Thyroid gland (tissue), 4 donors: ENCODE measurements around the gene MED12. TPM values are rescaled to one million over a fixed set of nuclear protein-coding genes. Genes with fewer than 3 reads are reported as not detected.

Source experiments
- DNase-seq, 2 donors: peaks; one replicate each; pipeline ENCODE4 v3.0.0-alpha.2; 2019
- H3K27ac ChIP-seq, 3 donors: fragments of 200-600 bp; sonication (generic); 1 replicate in 2 of 3; 2 replicates in 1 of 3; pipeline ENCODE4 v1.5.1; 2016 to 2019; ENCODE audit warnings: mild to moderate bottlenecking in 1 of 3, moderate library complexity in 1 of 3
- H3K27me3 ChIP-seq: fragments of 200-600 bp; sonication (generic); one replicate; pipeline ENCODE4 v1.5.1; 2019
- H3K36me3 ChIP-seq, 2 donors: fragments of 200-600 bp; sonication (generic); one replicate each; pipeline ENCODE4 v1.5.1; 2016 to 2019
- H3K4me1 ChIP-seq, 2 donors: fragments of 200-600 bp; sonication (generic); one replicate each; pipeline ENCODE4 v1.5.1; 2017 to 2019
- H3K4me3 ChIP-seq, 3 donors: fragments of 200-600 bp; sonication (generic); replicated peaks in 1 of 3; 1 replicate in 2 of 3; 2 replicates in 1 of 3; pipeline ENCODE4 v1.5.1; 2016; ENCODE audit warnings: mild to moderate bottlenecking in 1 of 3
- H3K9me3 ChIP-seq: fragments of 200-600 bp; sonication (generic); one replicate; pipeline ENCODE4 v1.5.1; 2017
- CTCF ChIP-seq, 6 experiments: fragments of 200-600 bp in 3 of 6; fragments of 450-650 bp in 3 of 6; sonication (generic) in 3 of 6; IDR thresholded peaks; one replicate each; pipeline ENCODE4 v1.5.1; 2016 to 2019; ENCODE audit warnings: antibody characterized with exemption in 6 of 6, mild to moderate bottlenecking in 2 of 6, inconsistent platforms in 1 of 6, moderate library complexity in 1 of 6
- POLR2A ChIP-seq, 2 donors: fragments of 450-650 bp; IDR thresholded peaks; one replicate each; pipeline ENCODE4 v1.6.1; 2017; ENCODE audit warnings: antibody characterized with exemption in 2 of 2, mild to moderate bottlenecking in 2 of 2, moderate library complexity in 1 of 2
- WGBS, 2 donors: methylation state at CpG; one replicate each; pipeline ENCODE4 v1.1.5; 2017; 5-methylcytosine and 5-hydroxymethylcytosine counted together
- intact Hi-C: fragments of 100-400 bp; cut with DNase I; formaldehyde crosslinking; loops from one replicate; pipeline ENCODE4 v1.15.1; 2023
- total RNA-seq, 4 donors: library from RNA; depleted of rRNA; stranded (reverse); fragments of >200 nt; gene quantifications; one replicate each; pipeline ENCODE4 v1.2.3, GENCODE V29; 2016

The MED12 gene
- total RNA-seq, 4 donors from 2014 or later = 31.3 to 50.5 (median 42.9) TPM

GRCh38 chrX:71159335-71159734 lies 40.9 kb downstream of the MED12 start:
- DNase-seq = no peak
- whole genome bisulfite sequencing, 2 donors = 78 to 88% methylated on average over 5 of the region's 5 CpGs
- H3K4me1 ChIP-seq = no peaks in the 10 kb centered on the region
- no peak for TF ChIP-seq CTCF (IDR thresholded peaks at IDR 0.05)
- TF ChIP-seq POLR2A (IDR thresholded peaks at IDR 0.05) = no peak
- H3K36me3 ChIP-seq = no peaks in the 10 kb centered on the region
- no peaks in the 10 kb centered on the region for H3K27me3 ChIP-seq
- no peak overlapping the region for H3K27ac ChIP-seq
- H3K9me3 ChIP-seq = no peaks in the 10 kb centered on the region
- H3K4me3 ChIP-seq = no peak overlapping the region
- intact Hi-C loops = no loop called here

DNA sequence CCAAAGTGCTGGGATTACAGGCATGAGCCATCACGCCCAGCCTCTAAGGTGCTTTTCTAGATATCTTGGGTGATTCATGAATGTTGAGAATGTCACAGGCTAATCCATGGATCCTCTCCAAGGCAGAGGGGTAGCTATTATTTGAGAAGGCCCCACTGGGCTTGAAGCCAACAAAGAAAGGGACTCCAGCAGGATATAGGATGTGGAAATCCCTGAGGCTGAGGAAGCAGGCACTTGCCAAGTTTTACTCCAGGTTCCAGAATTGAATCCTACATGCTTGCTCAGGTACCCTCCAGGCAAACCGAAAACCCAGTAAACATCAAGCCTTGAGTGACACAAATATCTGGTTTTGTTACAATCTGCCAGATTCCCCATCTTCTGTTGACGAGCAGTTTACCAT lies 42.1 kb downstream of the MED12 start:
- no peaks in the 10 kb centered on the region for H3K36me3 ChIP-seq
- no peak for DNase-seq
- no peak overlapping the region for H3K27ac ChIP-seq
- no peak for TF ChIP-seq CTCF (IDR thresholded peaks at IDR 0.05)
- TF ChIP-seq POLR2A (IDR thresholded peaks at IDR 0.05) = no peak
- no peaks in the 10 kb centered on the region for H3K4me1 ChIP-seq
- no peaks in the 10 kb centered on the region for H3K9me3 ChIP-seq
- H3K4me3 ChIP-seq = no peak overlapping the region
- intact Hi-C loops = loop anchor here (10.0 kb wide), 1 partner anchor 166 kb away; no protein-coding TSS in a partner anchor
- 80 to 85% methylated on average over 2 to 3 of the region's 3 CpGs for WGBS, 2 donors
- H3K27me3 ChIP-seq = no peaks in the 10 kb centered on the region

DNA sequence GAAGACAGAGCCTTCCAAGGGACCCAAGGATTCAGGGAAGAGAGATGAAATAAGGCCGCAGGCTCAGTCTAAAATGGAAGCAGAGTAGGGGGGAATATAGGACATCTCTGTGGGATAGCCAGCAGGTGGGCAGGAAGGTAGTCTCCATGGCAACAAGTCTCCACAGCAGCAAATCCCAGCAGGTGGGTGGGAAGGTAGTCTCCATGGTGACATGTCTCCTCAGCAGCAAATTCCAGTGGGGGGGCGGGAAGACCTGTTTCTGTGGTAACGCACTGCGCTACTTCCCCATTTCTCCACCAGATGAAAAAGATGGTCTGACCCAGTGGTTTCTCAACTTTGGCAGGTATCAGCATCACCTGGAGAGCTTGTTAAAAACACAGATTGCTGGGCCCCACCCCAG lies 44.6 kb downstream of the MED12 start:
- Histone ChIP-seq H3K36me3 (no peaks in the 10 kb centered on the region), H3K9me3 (no peaks in the 10 kb centered on the region), H3K27me3 (no peaks in the 10 kb centered on the region), H3K4me3 (no peak overlapping the region), H3K27ac (no peak overlapping the region), H3K4me1 (no peaks in the 10 kb centered on the region)
- TF ChIP-seq CTCF (IDR thresholded peaks at IDR 0.05) (no peak), POLR2A (IDR thresholded peaks at IDR 0.05) (no peak)
- 89 to 92% methylated on average over 2 to 3 of the region's 4 CpGs for WGBS, 2 donors
- no peak for DNase-seq
- intact Hi-C loops = loop anchor here (10.0 kb wide), 1 partner anchor 168 kb away; no protein-coding TSS in a partner anchor

GRCh38 chrX:71164071-71164470 lies 45.7 kb downstream of the MED12 start:
- DNase-seq = no peak
- no peaks in the 10 kb centered on the region for H3K27me3 ChIP-seq
- no peak overlapping the region for H3K4me3 ChIP-seq
- H3K27ac ChIP-seq = no peak overlapping the region
- TF ChIP-seq POLR2A (IDR thresholded peaks at IDR 0.05) (no peak), CTCF (IDR thresholded peaks at IDR 0.05) (no peak)
- no peaks in the 10 kb centered on the region for H3K9me3 ChIP-seq
- no peaks in the 10 kb centered on the region for H3K36me3 ChIP-seq
- H3K4me1 ChIP-seq = no peaks in the 10 kb centered on the region
- WGBS, 2 donors = 82 to 93% methylated on average over 2 to 8 of the region's 12 CpGs
- intact Hi-C loops = loop anchor here (10.0 kb wide), 1 partner anchor 169 kb away; no protein-coding TSS in a partner anchor

DNA sequence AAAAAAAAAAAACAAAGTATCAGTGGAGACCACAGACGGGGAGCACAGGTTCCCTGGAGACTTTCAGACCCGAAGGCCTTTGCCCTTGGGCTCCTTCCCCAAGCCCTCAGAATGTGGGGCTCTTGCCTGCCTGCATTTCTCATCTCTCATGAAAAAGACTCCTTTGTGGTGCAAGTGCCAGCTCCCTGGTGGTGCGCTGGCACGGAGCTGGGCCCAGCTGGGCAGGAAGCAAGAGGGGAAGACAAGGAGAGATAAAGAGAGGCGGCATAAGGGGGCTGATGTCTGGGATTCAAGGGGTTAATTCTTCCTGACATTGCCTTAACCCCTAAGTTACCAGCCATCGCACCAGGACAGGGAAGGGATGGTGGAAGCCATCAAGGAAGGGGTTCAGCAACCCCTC lies 48.1 kb downstream of the MED12 start:
- H3K4me1 ChIP-seq = no peaks in the 10 kb centered on the region
- no peak for TF ChIP-seq POLR2A (IDR thresholded peaks at IDR 0.05)
- no peak for TF ChIP-seq CTCF (IDR thresholded peaks at IDR 0.05)
- H3K9me3 ChIP-seq = no peaks in the 10 kb centered on the region
- H3K27ac ChIP-seq = no peak overlapping the region
- no peaks in the 10 kb centered on the region for H3K36me3 ChIP-seq
- no peak for DNase-seq
- intact Hi-C loops = loop anchor here (10.0 kb wide), 1 partner anchor 172 kb away; no protein-coding TSS in a partner anchor
- 83 to 87% methylated on average over 4 to 6 of the region's 6 CpGs for WGBS, 2 donors
- no peaks in the 10 kb centered on the region for H3K27me3 ChIP-seq
- H3K4me3 ChIP-seq = no peak overlapping the region
